GM12892 (cell line): ENCODE data around the gene PLA2G1B.

Experiments
- POLR2A ChIP-seq: IDR thresholded peaks from 2 replicates; pipeline ENCODE4 v1.6.1; 2011; ENCODE audit warnings: low read depth, low read length, control low read depth
- POLR2AphosphoS5 ChIP-seq: IDR thresholded peaks from 2 replicates; pipeline ENCODE4 v1.6.1; 2011; ENCODE audit warnings: low read depth, low read length, control low read depth
- TAF1 ChIP-seq: IDR thresholded peaks from 2 replicates; pipeline ENCODE4 v1.6.1; 2011; ENCODE audit warnings: low read depth, mild to moderate bottlenecking, control low read depth, low read length, borderline replicate concordance

DNA sequence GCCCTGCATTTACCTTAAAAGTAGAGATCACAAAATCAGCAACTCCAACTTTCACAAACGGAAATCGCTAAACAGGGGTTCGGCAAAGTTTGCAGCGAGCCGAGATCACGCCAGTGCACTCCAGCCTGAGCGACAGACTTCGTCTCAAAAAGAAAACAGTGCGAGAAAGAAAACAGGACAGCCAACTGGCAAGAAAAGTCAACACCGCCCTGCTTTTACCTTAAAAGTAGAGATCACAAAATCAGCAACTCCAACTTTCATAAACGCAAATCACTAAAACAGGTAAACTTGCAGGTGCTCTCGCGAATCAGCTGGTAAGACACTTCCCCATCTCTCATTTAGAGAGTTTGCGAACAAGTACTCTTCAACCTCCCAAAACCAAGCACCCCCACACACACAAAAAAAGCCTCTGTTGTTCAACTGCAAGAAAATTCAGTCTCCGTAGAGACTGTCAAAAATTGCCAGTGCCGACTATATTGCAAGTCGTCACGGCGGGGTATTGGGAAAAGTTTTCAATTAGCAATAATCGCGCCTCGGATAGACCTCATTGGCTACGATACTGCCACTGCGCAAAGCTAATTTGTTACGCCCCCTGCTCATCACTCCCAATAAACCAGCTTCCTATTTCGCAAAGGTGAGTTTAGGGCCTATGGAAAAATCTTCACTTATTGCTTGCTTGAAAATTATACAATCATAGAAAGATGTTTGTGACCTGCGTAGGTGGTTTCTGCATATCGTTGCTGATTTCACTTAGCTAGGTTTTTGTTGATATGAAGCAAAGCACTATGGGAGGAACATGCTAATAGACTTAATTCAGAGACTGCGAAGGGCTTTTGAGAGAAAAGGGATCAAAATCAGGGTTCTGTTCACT lies 34.7 kb downstream of the PLA2G1B start, which contains the start of gene RNU4-1:
- TF ChIP-seq POLR2A (peak; percentile 100), TAF1 (no peak), POLR2AphosphoS5 (peak; percentile 100)
